Esophagus (tissue), 2 donors: Measurements from ENCODE around the gene ALS2CL. TPM values are rescaled to one million over a fixed set of nuclear protein-coding genes. Genes with fewer than 3 reads are reported as not detected.

ENCODE experiments used
- H3K27ac ChIP-seq, 2 donors: one replicate each; pipeline ENCODE4 v1.5.1; 2013; ENCODE audit warnings: low read depth in 2 of 2, mild to moderate bottlenecking in 2 of 2, inconsistent platforms in 1 of 2, low read length in 1 of 2, moderate library complexity in 1 of 2
- H3K27me3 ChIP-seq, 2 donors: one replicate each; pipeline ENCODE4 v1.6.1; 2013; ENCODE audit warnings: low read length in 2 of 2, control low read depth in 1 of 2, mild to moderate bottlenecking in 1 of 2; ENCODE audit not compliant: insufficient read depth in 2 of 2, control insufficient read depth in 1 of 2
- H3K36me3 ChIP-seq, 2 donors: one replicate each; pipeline ENCODE4 v1.6.1; 2013; ENCODE audit warnings: low read length in 1 of 2; ENCODE audit not compliant: control insufficient read depth in 2 of 2, insufficient read depth in 2 of 2
- H3K4me1 ChIP-seq, 2 donors: one replicate each; pipeline ENCODE4 v1.6.1; 2013; ENCODE audit warnings: low read length in 1 of 2; ENCODE audit not compliant: control insufficient read depth in 2 of 2, insufficient read depth in 2 of 2
- H3K4me3 ChIP-seq, 2 donors: one replicate each; pipeline ENCODE4 v1.5.1; 2013; ENCODE audit warnings: low read length in 2 of 2, mild to moderate bottlenecking in 2 of 2, low read depth in 1 of 2, moderate library complexity in 1 of 2
- H3K9me3 ChIP-seq, 2 donors: one replicate each; pipeline ENCODE4 v1.6.1; 2013; ENCODE audit warnings: mild to moderate bottlenecking in 2 of 2, low read depth in 1 of 2, low read length in 1 of 2, moderate library complexity in 1 of 2; ENCODE audit not compliant: control insufficient read depth in 2 of 2, insufficient read depth in 1 of 2
- WGBS, 2 donors: extraction: QIAGEN DNeasy Blood & Tissue Kit; methylation state at CpG; one replicate each; pipeline ENCODE4 v1.1.7; 2013; 5-methylcytosine and 5-hydroxymethylcytosine counted together
- polyA plus RNA-seq, 2 donors: library from polyadenylated mRNA; stranded (reverse); fragments of 200-250 nt; gene quantifications; one replicate each; pipeline ENCODE4 v1.2.3, GENCODE V29; 2013
- donor health status: healthy with polysubstance abuse.
- donor health status: Bipolar disorder and iron deficiency.

The ALS2CL gene
- polyA plus RNA-seq, 2 donors = 95.0 to 225 TPM

DNA sequence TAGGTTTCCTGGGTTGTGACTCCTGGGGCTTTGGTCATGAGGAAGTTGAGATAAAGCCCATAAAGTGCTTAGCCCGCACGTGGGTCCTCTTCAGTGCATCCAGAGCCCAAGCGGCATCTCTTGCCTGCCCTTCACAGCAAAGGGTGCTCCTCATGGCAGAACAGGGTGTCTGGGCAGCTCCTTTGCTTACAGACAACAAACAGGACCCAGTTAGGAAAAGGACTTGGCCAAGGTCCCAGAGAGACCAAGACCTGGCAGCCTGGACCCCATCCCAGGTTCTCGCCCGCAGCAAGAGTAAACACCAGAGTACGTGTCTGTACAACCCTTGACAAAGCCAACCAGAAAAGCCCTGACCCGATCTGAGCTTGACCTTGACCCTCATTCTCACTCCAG, 27.0 kb downstream of the ALS2CL start:
- Histone ChIP-seq H3K4me3 (no peak overlapping the region), H3K27ac (no peak overlapping the region), H3K27me3 (no peaks in the 10 kb centered on the region), H3K36me3 (peaks cover 0 to 13% of the 10 kb centered on the region in 2 donors), H3K9me3 (no peaks in the 10 kb centered on the region), H3K4me1 (peaks cover 0 to 4% of the 10 kb centered on the region in 2 donors)
- 49 to 62% methylated on average over 7 of the region's 7 CpGs for WGBS, 2 donors

- Histone ChIP-seq H3K36me3 (peaks cover 0 to 8% of the 10 kb centered on the region in 2 donors), H3K4me3 (no peak overlapping the region), H3K27me3 (no peaks in the 10 kb centered on the region), H3K9me3 (no peaks in the 10 kb centered on the region), H3K27ac (no peak overlapping the region), H3K4me1 (peaks cover 0 to 9% of the 10 kb centered on the region in 2 donors)
- WGBS, 2 donors = 80 to 81% methylated on average over 9 of the region's 9 CpGs
These were observed 27.6 kb downstream of the ALS2CL start for GRCh38 chr3:46665763-46666452.

DNA sequence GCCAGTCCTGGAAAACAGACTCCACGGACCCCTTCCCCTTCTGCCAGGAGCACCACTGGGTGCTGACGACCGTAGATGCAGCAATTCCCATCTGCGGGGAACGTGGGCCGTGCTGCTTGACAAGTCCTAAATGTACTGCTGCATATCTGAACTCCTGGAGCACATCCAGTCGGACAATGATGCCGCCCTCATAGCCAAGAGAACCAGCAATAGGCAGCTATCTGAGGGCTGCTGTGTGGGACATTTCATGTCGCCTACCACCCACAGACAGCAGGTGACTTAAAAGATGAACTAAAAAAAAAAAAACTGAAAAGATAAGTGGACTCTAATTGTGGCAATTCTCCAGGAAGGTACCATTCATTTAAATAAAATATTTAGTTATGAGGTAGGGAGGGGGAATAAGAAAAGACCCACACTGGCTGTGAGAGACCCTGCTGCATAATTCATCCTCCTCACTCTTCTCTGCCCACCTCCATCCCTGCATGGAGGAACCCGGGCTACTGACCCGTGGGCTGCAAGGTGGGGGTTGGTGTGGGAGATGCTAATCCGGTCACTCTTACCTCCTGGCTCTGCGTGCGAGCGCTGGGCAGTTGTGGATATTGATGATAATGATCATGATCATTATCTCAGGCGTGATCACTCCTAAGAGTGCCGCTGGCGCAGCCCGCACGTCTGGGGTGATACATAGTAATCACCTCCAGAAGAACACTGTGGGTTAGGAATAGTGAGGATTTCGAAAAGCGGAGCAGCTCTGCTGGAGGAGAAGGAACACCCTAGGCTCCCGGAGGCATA, 28.3 kb downstream of the ALS2CL start:
- H3K9me3 ChIP-seq = no peaks in the 10 kb centered on the region
- H3K4me1 ChIP-seq = peaks cover 3 to 15% of the 10 kb centered on the region in 2 donors
- WGBS, 2 donors = 74 to 80% methylated on average over 22 to 23 of the region's 23 CpGs
- no peak overlapping the region for H3K27ac ChIP-seq
- H3K27me3 ChIP-seq = no peaks in the 10 kb centered on the region
- H3K4me3 ChIP-seq = no peak overlapping the region
- peaks cover 0 to under 1% of the 10 kb centered on the region in 2 donors for H3K36me3 ChIP-seq

DNA sequence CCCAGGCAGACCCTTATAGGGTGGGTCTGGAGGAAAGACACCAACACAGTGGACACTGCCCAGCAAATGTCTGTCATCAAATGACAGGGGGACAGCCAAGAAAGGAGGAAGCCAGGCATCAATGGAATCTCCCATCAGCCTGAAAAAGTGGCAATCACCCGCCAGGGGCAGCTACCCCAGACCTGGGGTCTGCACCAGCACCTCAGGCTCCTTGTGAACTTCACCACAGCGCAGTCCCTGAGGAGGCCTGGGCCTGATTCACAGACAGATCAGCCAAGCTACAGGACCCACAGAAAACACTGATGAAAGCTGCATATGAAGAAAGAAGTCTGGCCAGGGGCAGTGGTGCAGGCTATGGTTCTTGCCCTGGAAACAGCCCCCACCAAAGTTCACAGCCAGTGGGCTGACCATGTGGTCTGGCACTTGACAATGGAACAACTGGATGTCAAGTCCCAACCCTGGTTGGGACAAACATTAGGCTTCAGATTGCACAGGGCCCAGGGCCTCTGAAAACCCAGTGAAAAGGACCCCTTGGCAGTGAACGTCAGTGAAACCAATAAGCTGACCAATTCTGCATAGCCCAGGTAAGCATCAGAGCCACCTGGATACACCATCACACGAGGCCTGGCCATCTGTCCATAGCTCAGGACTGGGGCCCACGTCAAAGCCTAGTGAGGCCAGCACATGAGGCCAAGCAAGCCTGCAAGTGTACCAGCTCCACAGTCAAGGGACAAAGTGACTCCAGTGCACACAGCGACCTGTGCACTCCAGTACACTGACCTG, 29.1 kb downstream of the ALS2CL start:
- WGBS, 2 donors = 91% methylated on average over 6 of the region's 6 CpGs
- peaks cover 3 to 19% of the 10 kb centered on the region in 2 donors for H3K4me1 ChIP-seq

GRCh38 chr3:46663591-46664135, 29.8 kb downstream of the ALS2CL start:
- Histone ChIP-seq H3K27me3 (no peaks in the 10 kb centered on the region), H3K27ac (no peak overlapping the region), H3K4me1 (peaks cover 3 to 19% of the 10 kb centered on the region in 2 donors), H3K4me3 (no peak overlapping the region), H3K9me3 (no peaks in the 10 kb centered on the region), H3K36me3 (no peaks in the 10 kb centered on the region)
- 69 to 72% methylated on average over 8 of the region's 8 CpGs for WGBS, 2 donors

More for the DNA sequence above, 29.1 kb downstream of the ALS2CL start:
- Histone ChIP-seq H3K36me3 (no peaks in the 10 kb centered on the region), H3K27me3 (no peaks in the 10 kb centered on the region), H3K27ac (no peak overlapping the region), H3K9me3 (no peaks in the 10 kb centered on the region), H3K4me3 (no peak overlapping the region)

GRCh38 chr3:46662771-46663551, 30.5 kb downstream of the ALS2CL start:
- WGBS, 2 donors = 59% methylated on average over 17 of the region's 17 CpGs

GRCh38 chr3:46661776-46662766, 31.4 kb downstream of the ALS2CL start:
- Histone ChIP-seq H3K27ac (no peak overlapping the region), H3K9me3 (no peaks in the 10 kb centered on the region), H3K4me3 (no peak overlapping the region), H3K27me3 (no peaks in the 10 kb centered on the region), H3K4me1 (peaks cover 3 to 19% of the 10 kb centered on the region in 2 donors), H3K36me3 (no peaks in the 10 kb centered on the region)
- 80 to 83% methylated on average over 15 of the region's 15 CpGs for WGBS, 2 donors

More at GRCh38 chr3:46662771-46663551, 30.5 kb downstream of the ALS2CL start:
- Histone ChIP-seq H3K9me3 (no peaks in the 10 kb centered on the region), H3K36me3 (no peaks in the 10 kb centered on the region), H3K27ac (no peak overlapping the region), H3K27me3 (no peaks in the 10 kb centered on the region), H3K4me3 (no peak overlapping the region), H3K4me1 (peaks cover 3 to 19% of the 10 kb centered on the region in 2 donors)
